ENCODE results near the gene CREB5.
A peak's percentile ranks its signal among the peaks of the same experiment; 100 is the strongest.

CREB5 gene

DNA sequence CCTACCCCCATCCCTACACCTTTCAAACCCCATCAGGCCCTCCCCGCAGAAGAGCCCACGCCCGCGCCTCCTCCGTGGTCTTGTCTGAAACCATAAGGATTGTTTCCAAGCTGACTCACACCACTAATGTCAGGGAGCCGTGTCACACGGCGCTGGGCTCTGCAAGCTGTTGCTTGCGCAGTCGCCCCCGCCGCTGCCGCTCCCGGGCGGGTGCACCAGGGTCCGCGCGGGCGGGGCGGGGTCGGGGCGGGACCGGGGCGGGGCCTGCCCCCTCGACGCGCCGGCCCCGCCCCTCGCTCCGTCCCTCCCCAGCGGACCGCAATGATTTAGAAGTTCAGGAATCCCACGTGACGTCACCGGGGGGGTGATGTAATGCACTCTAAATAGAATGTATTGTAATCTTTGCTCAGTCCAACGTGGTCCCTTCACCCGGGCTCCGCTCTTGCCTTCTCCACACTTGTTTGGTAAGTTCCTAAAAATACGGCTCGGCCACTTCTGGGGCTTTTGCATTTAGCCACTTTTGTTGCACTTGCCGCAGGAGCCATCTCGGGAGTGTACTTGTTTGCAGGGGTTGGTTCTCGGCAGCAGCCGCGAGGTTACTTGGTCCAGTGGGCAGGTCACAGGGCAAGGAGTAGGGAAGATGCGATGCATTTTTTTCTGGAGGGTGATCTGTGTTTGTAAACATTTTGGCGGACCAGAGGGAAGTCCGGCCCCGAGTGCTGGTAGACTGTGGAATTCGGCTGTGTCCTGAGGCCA lies 3.2 kb upstream of the CREB5 start:
- under 1% methylated on average over 27 of the region's 51 CpGs for WGBS
- H2AFZ ChIP-seq (ENCODE audit: low read depth, low read length), result no peak overlapping the region
- peak overlapping the region; percentile 98 for H3K9ac ChIP-seq (ENCODE audit: low read length)
- peak overlapping the region; percentile 66 for H3K27ac ChIP-seq (ENCODE audit: low read length, poor library complexity, severe bottlenecking)
- H3K79me1 ChIP-seq (replicated peaks; ENCODE audit: low read length, poor library complexity, severe bottlenecking), result peaks cover 2% of the 10 kb centered on the region
- H2BK5ac ChIP-seq (ENCODE audit: low read depth, low read length, poor library complexity, severe bottlenecking), result no peak overlapping the region
- no peaks in the 10 kb centered on the region for H3K9me3 ChIP-seq (ENCODE audit: control insufficient read depth, low read length)
- H4K91ac ChIP-seq (ENCODE audit: low read length), result no peak overlapping the region
- peak overlapping the region in 1 of 2 experiments; percentile 30 for H3K18ac ChIP-seq (ENCODE audit: low read depth in 1 of 2, low read length in 2 of 2)
- no peak overlapping the region for H3K14ac ChIP-seq (ENCODE audit: low read length in 2 of 2)
- no peak overlapping the region for H2BK15ac ChIP-seq (ENCODE audit: low read depth, poor library complexity, severe bottlenecking)
- H3K23ac ChIP-seq (ENCODE audit: low read length in 2 of 2), result no peak overlapping the region
- H3K4me2 ChIP-seq (ENCODE audit: low read length, poor library complexity, severe bottlenecking), result peak overlapping the region; percentile 91
- H3K27me3 ChIP-seq (ENCODE audit: control insufficient read depth in 1 of 2, insufficient read depth in 1 of 2, low read length in 2 of 2), result no peaks in the 10 kb centered on the region
- peak overlapping the region; percentile 79 to 83 for H3K4me3 ChIP-seq (ENCODE audit: insufficient read depth in 1 of 2, low read depth in 1 of 2, low read length in 2 of 2)
- H3K4me1 ChIP-seq (ENCODE audit: control insufficient read depth, insufficient read depth, low read depth, low read length), result peaks cover 9% of the 10 kb centered on the region
- no peak overlapping the region for H2BK120ac ChIP-seq (ENCODE audit: low read depth, low read length)
- H2BK12ac ChIP-seq (ENCODE audit: low read length in 2 of 2), result no peak overlapping the region
- H3K4ac ChIP-seq (ENCODE audit: low read depth in 1 of 2, low read length in 2 of 2), result no peak overlapping the region
- DNase-seq, result peak; percentile 97
- H4K8ac ChIP-seq (ENCODE audit: low read length), result no peak overlapping the region
- no peak overlapping the region for H2AK5ac ChIP-seq (ENCODE audit: low read length, severe bottlenecking)
- H3K36me3 ChIP-seq (ENCODE audit: control insufficient read depth in 1 of 2, insufficient read depth in 2 of 2, low read depth in 1 of 2, low read length in 2 of 2), result no peaks in the 10 kb centered on the region

- no peak overlapping the region for H4K8ac ChIP-seq (ENCODE audit: low read length)
- peak overlapping the region in 1 of 2 experiments; percentile 30 for H3K18ac ChIP-seq (ENCODE audit: low read depth in 1 of 2, low read length in 2 of 2)
- peak overlapping the region; percentile 54 for H4K91ac ChIP-seq (ENCODE audit: low read length)
- no peak overlapping the region for H3K23ac ChIP-seq (ENCODE audit: low read length in 2 of 2)
- H3K4me1 ChIP-seq (ENCODE audit: control insufficient read depth, insufficient read depth, low read depth, low read length), result peaks cover 9% of the 10 kb centered on the region
- H3K27ac ChIP-seq (ENCODE audit: low read length, poor library complexity, severe bottlenecking), result no peak overlapping the region
- no peaks in the 10 kb centered on the region for H3K36me3 ChIP-seq (ENCODE audit: control insufficient read depth in 1 of 2, insufficient read depth in 2 of 2, low read depth in 1 of 2, low read length in 2 of 2)
- H3K9ac ChIP-seq (ENCODE audit: low read length), result peak overlapping the region; percentile 98
- H3K4ac ChIP-seq (ENCODE audit: low read depth in 1 of 2, low read length in 2 of 2), result no peak overlapping the region
- H3K14ac ChIP-seq (ENCODE audit: low read length in 2 of 2), result no peak overlapping the region
- no peak overlapping the region for H2BK5ac ChIP-seq (ENCODE audit: low read depth, low read length, poor library complexity, severe bottlenecking)
- no peak overlapping the region for H2AK5ac ChIP-seq (ENCODE audit: low read length, severe bottlenecking)
- H2BK15ac ChIP-seq (ENCODE audit: low read depth, poor library complexity, severe bottlenecking), result no peak overlapping the region
- peak overlapping the region; percentile 79 to 83 for H3K4me3 ChIP-seq (ENCODE audit: insufficient read depth in 1 of 2, low read depth in 1 of 2, low read length in 2 of 2)
- peak overlapping the region; percentile 91 for H3K4me2 ChIP-seq (ENCODE audit: low read length, poor library complexity, severe bottlenecking)
- no peak overlapping the region for H2BK12ac ChIP-seq (ENCODE audit: low read length in 2 of 2)
- H2AFZ ChIP-seq (ENCODE audit: low read depth, low read length), result peak overlapping the region; percentile 32
- H3K9me3 ChIP-seq (ENCODE audit: control insufficient read depth, low read length), result no peaks in the 10 kb centered on the region
- WGBS, result 0% methylated on average over 49 of the region's 92 CpGs
- no peak overlapping the region for H2BK120ac ChIP-seq (ENCODE audit: low read depth, low read length)
- peaks cover 2% of the 10 kb centered on the region for H3K79me1 ChIP-seq (replicated peaks; ENCODE audit: low read length, poor library complexity, severe bottlenecking)
- DNase-seq, result peak; percentile 54
- no peaks in the 10 kb centered on the region for H3K27me3 ChIP-seq (ENCODE audit: control insufficient read depth in 1 of 2, insufficient read depth in 1 of 2, low read length in 2 of 2)
These were observed 2.3 kb upstream of the CREB5 start for GRCh38 chr7:28409716-28410627.

- Histone ChIP-seq H3K27me3 (ENCODE audit: control insufficient read depth in 1 of 2, insufficient read depth in 1 of 2, low read length in 2 of 2) (no peaks in the 10 kb centered on the region), H3K14ac (ENCODE audit: low read length in 2 of 2) (no peak overlapping the region), H3K9me3 (ENCODE audit: control insufficient read depth, low read length) (no peaks in the 10 kb centered on the region), H3K27ac (ENCODE audit: low read length, poor library complexity, severe bottlenecking) (no peak overlapping the region), H4K91ac (ENCODE audit: low read length) (no peak overlapping the region), H3K4ac (ENCODE audit: low read depth in 1 of 2, low read length in 2 of 2) (no peak overlapping the region), H4K8ac (ENCODE audit: low read length) (no peak overlapping the region), H3K18ac (ENCODE audit: low read depth in 1 of 2, low read length in 2 of 2) (no peak overlapping the region), H3K4me3 (ENCODE audit: insufficient read depth in 1 of 2, low read depth in 1 of 2, low read length in 2 of 2) (peak overlapping the region; percentile 79 to 83), H2BK15ac (ENCODE audit: low read depth, poor library complexity, severe bottlenecking) (no peak overlapping the region), H2BK5ac (ENCODE audit: low read depth, low read length, poor library complexity, severe bottlenecking) (no peak overlapping the region), H3K4me1 (ENCODE audit: control insufficient read depth, insufficient read depth, low read depth, low read length) (peaks cover 9% of the 10 kb centered on the region), H3K9ac (ENCODE audit: low read length) (peak overlapping the region; percentile 98), H3K23ac (ENCODE audit: low read length in 2 of 2) (no peak overlapping the region), H2AK5ac (ENCODE audit: low read length, severe bottlenecking) (no peak overlapping the region), H2AFZ (ENCODE audit: low read depth, low read length) (no peak overlapping the region), H2BK12ac (ENCODE audit: low read length in 2 of 2) (no peak overlapping the region), H3K36me3 (ENCODE audit: control insufficient read depth in 1 of 2, insufficient read depth in 2 of 2, low read depth in 1 of 2, low read length in 2 of 2) (no peaks in the 10 kb centered on the region), H3K79me1 (replicated peaks; ENCODE audit: low read length, poor library complexity, severe bottlenecking) (peaks cover 5% of the 10 kb centered on the region), H3K4me2 (ENCODE audit: low read length, poor library complexity, severe bottlenecking) (peak overlapping the region; percentile 91), H2BK120ac (ENCODE audit: low read depth, low read length) (no peak overlapping the region)
- peak; percentile 87 for DNase-seq
- 0% methylated on average over 16 of the region's 28 CpGs for WGBS
These were observed 1.4 kb upstream of the CREB5 start for GRCh38 chr7:28410628-28411531.

All from mesenchymal stem cell (in vitro differentiated cells and primary cell).